Gastrocnemius medialis (tissue), 4 donors: ENCODE measurements around the gene LINC00305.

Experiments used
- POLR2A ChIP-seq, 2 donors: fragments of 450-650 bp; IDR thresholded peaks; one replicate each; pipeline ENCODE4 v1.6.1; 2017; ENCODE audit warnings: antibody characterized with exemption in 2 of 2, mild to moderate bottlenecking in 2 of 2, moderate library complexity in 2 of 2
- TF ChIP-seq, protein P1 (sequence below), 5 experiments: fragments of 450-650 bp in 3 of 5; fragments of 200-600 bp in 2 of 5; sonication (generic) in 2 of 5; IDR thresholded peaks in 4 of 5; conservative IDR thresholded peaks in 1 of 5; 1 replicate in 4 of 5; 2 replicates in 1 of 5; pipeline ENCODE4 v1.5.1; 2016 to 2019; ENCODE audit warnings: antibody characterized with exemption in 5 of 5, mild to moderate bottlenecking in 3 of 5, moderate library complexity in 3 of 5

DNA sequence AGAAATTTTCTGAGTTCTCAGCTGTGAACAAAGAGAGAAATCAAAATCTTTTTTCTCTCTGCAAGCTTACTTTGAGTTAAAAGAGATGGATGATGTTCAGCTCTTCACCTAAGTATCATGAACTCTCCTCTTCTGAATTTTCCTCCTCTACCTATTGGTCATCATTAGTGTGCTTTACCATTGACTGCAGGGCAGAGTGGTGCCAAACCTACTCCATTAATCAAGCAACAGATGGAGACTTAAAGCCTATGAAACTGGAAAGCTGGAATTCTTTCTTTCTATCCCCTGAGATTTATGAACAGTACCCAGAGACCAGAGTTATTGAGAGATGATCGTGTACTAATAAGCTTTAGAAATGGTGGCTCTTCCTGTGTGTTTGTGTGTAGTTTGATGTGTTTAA is 31.3 kb upstream of the LINC00305 start:
- TF ChIP-seq POLR2A (IDR thresholded peaks at IDR 0.05): no peak
- TF ChIP-seq, protein P1, sequence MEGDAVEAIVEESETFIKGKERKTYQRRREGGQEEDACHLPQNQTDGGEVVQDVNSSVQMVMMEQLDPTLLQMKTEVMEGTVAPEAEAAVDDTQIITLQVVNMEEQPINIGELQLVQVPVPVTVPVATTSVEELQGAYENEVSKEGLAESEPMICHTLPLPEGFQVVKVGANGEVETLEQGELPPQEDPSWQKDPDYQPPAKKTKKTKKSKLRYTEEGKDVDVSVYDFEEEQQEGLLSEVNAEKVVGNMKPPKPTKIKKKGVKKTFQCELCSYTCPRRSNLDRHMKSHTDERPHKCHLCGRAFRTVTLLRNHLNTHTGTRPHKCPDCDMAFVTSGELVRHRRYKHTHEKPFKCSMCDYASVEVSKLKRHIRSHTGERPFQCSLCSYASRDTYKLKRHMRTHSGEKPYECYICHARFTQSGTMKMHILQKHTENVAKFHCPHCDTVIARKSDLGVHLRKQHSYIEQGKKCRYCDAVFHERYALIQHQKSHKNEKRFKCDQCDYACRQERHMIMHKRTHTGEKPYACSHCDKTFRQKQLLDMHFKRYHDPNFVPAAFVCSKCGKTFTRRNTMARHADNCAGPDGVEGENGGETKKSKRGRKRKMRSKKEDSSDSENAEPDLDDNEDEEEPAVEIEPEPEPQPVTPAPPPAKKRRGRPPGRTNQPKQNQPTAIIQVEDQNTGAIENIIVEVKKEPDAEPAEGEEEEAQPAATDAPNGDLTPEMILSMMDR (IDR thresholded peaks at IDR 0.05 in 4 of 5, conservative IDR thresholded peaks at IDR 0.05 in 1 of 5): no peak
